Activated naive CD8-positive, alpha-beta T cell treated with anti-CD3 and anti-CD28 coated beads, Interleukin-2, amount 10 ng/mL, durations not matched to agents 7 days and 5 days (primary cell): ENCODE measurements around the gene MAML3. TPM values are rescaled to one million over a fixed set of nuclear protein-coding genes. Genes with fewer than 3 reads are reported as not detected.

Source experiments
- ATAC-seq: fragments of 150-1000 bp; cut with Tn5 transposase; one replicate; pipeline ENCODE4 v1.10.0; 2021; ENCODE audit warnings: low read depth, moderate library complexity
- POLR2A ChIA-PET: fragments of 350-600 bp; sonication (Branson Sonifier 250); formaldehyde crosslinking; loops from one replicate; lab custom pipeline; 2021; ENCODE audit warnings: antibody characterized with exemption; lab: Charles Lee
- DNase-seq: peaks from one replicate; pipeline ENCODE4 v3.0.0; 2021
- H3K27ac Mint-ChIP-seq: one replicate; pipeline ENCODE4 v1.8.0; 2022; ENCODE audit warnings: mild to moderate bottlenecking, mixed read lengths
- H3K27me3 Mint-ChIP-seq: one replicate; pipeline ENCODE4 v1.8.0; 2022; ENCODE audit warnings: mild to moderate bottlenecking, moderate library complexity, mixed read lengths
- H3K36me3 Mint-ChIP-seq: one replicate; pipeline ENCODE4 v1.8.0; 2021; ENCODE audit warnings: mild to moderate bottlenecking, mixed read lengths
- H3K4me1 Mint-ChIP-seq: one replicate; pipeline ENCODE4 v1.8.0; 2021; ENCODE audit warnings: mixed read lengths
- H3K4me3 Mint-ChIP-seq: one replicate; pipeline ENCODE4 v1.8.0; 2022; ENCODE audit warnings: mild to moderate bottlenecking, moderate library complexity, mixed read lengths
- H3K9me3 Mint-ChIP-seq: one replicate; pipeline ENCODE4 v1.8.0; 2021; ENCODE audit warnings: mixed read lengths
- total RNA-seq, 2 experiments: library from RNA; stranded (reverse); gene quantifications; one replicate each; pipeline ENCODE4 v1.2.3, GENCODE V29; 2021

MAML3 gene
- total RNA-seq, 2 experiments from 2014 or later, result 4.6 to 4.7 TPM

- H3K27ac Mint-ChIP-seq, result no peak overlapping the region
- H3K4me3 Mint-ChIP-seq, result no peak overlapping the region
- ATAC-seq, result no peak
- H3K4me1 Mint-ChIP-seq, result peaks cover 7% of the 10 kb centered on the region
- peaks cover 1% of the 10 kb centered on the region for H3K9me3 Mint-ChIP-seq
- H3K36me3 Mint-ChIP-seq, result peaks cover 25% of the 10 kb centered on the region
- DNase-seq, result no peak
- H3K27me3 Mint-ChIP-seq, result peaks cover 3% of the 10 kb centered on the region
- POLR2A ChIA-PET, result no interaction called here
These were observed 467.0 kb downstream of the MAML3 start for GRCh38 chr4:139686988-139687387.

DNA sequence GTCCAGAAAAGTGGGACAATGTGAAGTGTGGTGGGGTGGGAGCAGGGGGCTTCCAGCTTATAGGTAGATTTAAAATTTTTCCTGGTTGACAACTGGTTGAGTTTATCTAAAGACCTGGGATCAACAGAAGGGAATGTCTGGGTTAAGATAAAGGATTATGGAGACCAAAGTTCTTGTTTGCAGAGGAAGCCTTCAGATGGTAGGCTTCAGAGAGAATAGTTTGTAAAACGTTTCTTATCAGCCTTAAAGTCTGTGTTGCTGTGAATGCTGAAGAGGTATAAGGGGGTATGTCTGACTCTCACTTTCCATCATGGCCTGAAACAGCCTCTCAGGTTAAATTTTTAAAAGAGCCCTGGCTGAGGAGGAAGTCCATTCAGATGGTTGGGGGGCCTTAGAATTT, 467.9 kb downstream of the MAML3 start:
- peaks cover 7% of the 10 kb centered on the region for H3K4me1 Mint-ChIP-seq
- DNase-seq (no peak), ATAC-seq (no peak)
- H3K4me3 Mint-ChIP-seq, result no peak overlapping the region
- POLR2A ChIA-PET, result no interaction called here
- H3K27ac Mint-ChIP-seq, result no peak overlapping the region
- peaks cover 4% of the 10 kb centered on the region for H3K27me3 Mint-ChIP-seq
- H3K36me3 Mint-ChIP-seq, result peaks cover 26% of the 10 kb centered on the region
- peaks cover 1% of the 10 kb centered on the region for H3K9me3 Mint-ChIP-seq

DNA sequence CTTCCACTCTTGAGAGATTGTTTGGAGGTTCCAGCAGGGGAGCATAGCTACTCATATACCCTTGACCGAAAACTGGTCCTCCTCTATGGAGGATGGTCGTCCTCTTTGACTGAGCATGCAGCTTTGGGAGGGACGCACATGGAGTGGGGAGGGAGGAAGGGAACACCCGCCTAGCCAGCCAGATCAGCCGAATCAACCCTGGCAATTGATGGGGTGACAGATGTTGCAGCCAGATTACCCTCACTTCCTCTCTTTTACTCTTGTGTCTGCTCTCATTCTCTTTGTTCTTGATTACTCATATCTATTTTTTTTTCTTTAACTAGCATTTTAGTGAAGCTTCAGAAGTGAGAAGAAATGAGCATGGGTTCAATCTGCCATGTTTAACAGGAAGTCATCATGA, 468.8 kb downstream of the MAML3 start:
- Mint-ChIP-seq H3K9me3 (peaks cover 1% of the 10 kb centered on the region), H3K27ac (no peak overlapping the region), H3K4me3 (no peak overlapping the region), H3K4me1 (peaks cover 7% of the 10 kb centered on the region), H3K36me3 (peaks cover 27% of the 10 kb centered on the region), H3K27me3 (peaks cover 4% of the 10 kb centered on the region)
- ATAC-seq (no peak), DNase-seq (no peak)
- POLR2A ChIA-PET, result no interaction called here

DNA sequence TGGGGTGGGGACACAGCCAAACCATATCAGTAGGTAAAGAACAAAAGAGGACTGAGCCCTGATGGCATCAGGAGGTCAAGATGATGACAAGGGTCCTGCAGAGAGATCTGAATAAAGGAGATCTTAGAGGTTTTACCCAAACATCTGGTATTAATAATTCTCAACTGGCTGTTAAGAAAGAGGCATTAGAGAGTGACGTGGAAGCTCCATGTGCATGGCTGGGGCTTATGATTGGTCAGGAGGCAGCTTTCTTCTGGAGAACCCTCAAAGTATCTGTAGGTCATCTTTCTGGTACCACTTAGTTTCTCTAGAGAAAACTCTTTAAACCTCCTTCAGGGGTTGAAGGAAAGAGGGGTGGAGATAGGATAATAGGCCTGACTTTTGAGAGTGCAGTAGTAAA, 469.6 kb downstream of the MAML3 start:
- peaks cover 4% of the 10 kb centered on the region for H3K27me3 Mint-ChIP-seq
- peaks cover 1% of the 10 kb centered on the region for H3K9me3 Mint-ChIP-seq
- H3K4me3 Mint-ChIP-seq, result no peak overlapping the region
- H3K4me1 Mint-ChIP-seq, result peaks cover 7% of the 10 kb centered on the region
- POLR2A ChIA-PET, result no interaction called here
- no peak overlapping the region for H3K27ac Mint-ChIP-seq
- ATAC-seq (no peak), DNase-seq (no peak)
- H3K36me3 Mint-ChIP-seq, result peaks cover 31% of the 10 kb centered on the region

- H3K27ac Mint-ChIP-seq, result no peak overlapping the region
- peaks cover 35% of the 10 kb centered on the region for H3K36me3 Mint-ChIP-seq
- DNase-seq (no peak), ATAC-seq (no peak)
- POLR2A ChIA-PET, result no interaction called here
- peaks cover 1% of the 10 kb centered on the region for H3K9me3 Mint-ChIP-seq
- no peak overlapping the region for H3K4me3 Mint-ChIP-seq
- peaks cover 7% of the 10 kb centered on the region for H3K4me1 Mint-ChIP-seq
- peaks cover 4% of the 10 kb centered on the region for H3K27me3 Mint-ChIP-seq
These were observed 471.2 kb downstream of the MAML3 start for GRCh38 chr4:139682741-139683151.

DNA sequence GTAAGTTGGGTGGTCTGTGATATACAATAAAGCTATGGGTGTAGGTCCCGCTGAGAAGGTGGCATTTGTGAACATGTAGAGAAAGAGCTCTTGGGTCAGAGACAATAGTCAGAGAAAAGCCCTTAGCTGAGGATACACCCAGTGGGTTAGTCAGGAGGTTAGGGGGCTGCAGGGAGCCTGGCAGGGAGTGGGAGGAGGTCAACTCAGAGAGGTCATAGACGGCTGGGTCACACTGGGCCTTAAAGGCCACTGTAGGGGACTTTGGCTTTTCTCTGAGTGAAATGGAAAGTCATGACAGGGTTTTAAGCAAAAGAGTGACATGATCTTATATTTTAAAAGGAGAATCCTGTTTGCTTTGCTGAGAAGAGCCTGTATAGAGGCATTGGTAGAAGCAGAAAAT, 471.7 kb downstream of the MAML3 start:
- ATAC-seq, result no peak
- Mint-ChIP-seq H3K4me3 (no peak overlapping the region), H3K27me3 (peaks cover 4% of the 10 kb centered on the region), H3K9me3 (peaks cover 1% of the 10 kb centered on the region), H3K27ac (no peak overlapping the region), H3K4me1 (peaks cover 7% of the 10 kb centered on the region), H3K36me3 (peaks cover 35% of the 10 kb centered on the region)
- no peak for DNase-seq
- POLR2A ChIA-PET, result no interaction called here

- Mint-ChIP-seq H3K9me3 (no peaks in the 10 kb centered on the region), H3K27ac (no peak overlapping the region), H3K4me3 (no peak overlapping the region), H3K27me3 (peaks cover 1% of the 10 kb centered on the region), H3K36me3 (peaks cover 15% of the 10 kb centered on the region), H3K4me1 (peaks cover 6% of the 10 kb centered on the region)
- DNase-seq, result no peak
- POLR2A ChIA-PET, result no interaction called here
- ATAC-seq, result no peak
These were observed 476.9 kb downstream of the MAML3 start for GRCh38 chr4:139676913-139677585.

GRCh38 chr4:139676365-139676764, 477.6 kb downstream of the MAML3 start:
- no peak overlapping the region for H3K27ac Mint-ChIP-seq
- H3K4me1 Mint-ChIP-seq, result peaks cover 6% of the 10 kb centered on the region
- no peak overlapping the region for H3K4me3 Mint-ChIP-seq
- H3K36me3 Mint-ChIP-seq, result peaks cover 13% of the 10 kb centered on the region
- DNase-seq, result no peak
- ATAC-seq, result no peak
- POLR2A ChIA-PET, result no interaction called here
- H3K9me3 Mint-ChIP-seq, result no peaks in the 10 kb centered on the region
- no peaks in the 10 kb centered on the region for H3K27me3 Mint-ChIP-seq

GRCh38 chr4:139675651-139676050, 478.3 kb downstream of the MAML3 start:
- Mint-ChIP-seq H3K4me1 (peaks cover 6% of the 10 kb centered on the region), H3K27me3 (no peaks in the 10 kb centered on the region), H3K9me3 (no peaks in the 10 kb centered on the region), H3K36me3 (peaks cover 13% of the 10 kb centered on the region), H3K27ac (no peak overlapping the region), H3K4me3 (no peak overlapping the region)
- no peak for DNase-seq
- POLR2A ChIA-PET, result no interaction called here
- no peak for ATAC-seq

DNA sequence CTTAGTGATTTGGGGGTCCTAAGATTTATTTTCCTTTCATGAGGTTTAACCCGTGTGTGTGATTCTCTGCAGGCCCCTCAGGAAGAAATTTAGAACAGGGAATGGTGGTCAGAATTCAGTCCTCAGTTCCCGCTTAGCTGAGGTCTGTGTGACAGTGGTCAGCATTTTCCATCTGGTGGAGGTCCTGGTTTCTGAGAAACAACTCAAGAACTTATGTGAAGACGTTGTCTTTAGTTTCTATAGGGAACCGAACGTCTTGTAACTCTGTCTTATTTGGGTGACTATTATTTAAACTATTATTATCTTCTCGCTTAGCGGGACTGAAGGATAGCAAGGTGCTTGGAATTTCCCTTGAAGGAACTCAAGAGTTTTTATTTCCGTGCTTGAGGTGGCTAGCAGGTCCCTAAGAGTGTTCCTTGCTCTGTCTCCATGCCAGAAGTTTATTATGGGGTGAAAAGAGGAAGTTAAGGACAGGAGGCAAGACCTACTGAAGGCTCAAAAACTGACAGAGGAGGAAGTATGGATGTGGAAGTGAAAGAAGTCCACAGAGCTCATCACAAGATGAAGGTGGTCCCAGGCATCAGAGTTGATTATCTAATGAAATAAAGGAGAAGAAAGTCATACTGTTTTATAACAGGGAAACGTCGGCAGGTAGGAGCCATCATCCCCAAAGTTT, 479.0 kb downstream of the MAML3 start:
- Mint-ChIP-seq H3K4me3 (no peak overlapping the region), H3K4me1 (peaks cover 6% of the 10 kb centered on the region), H3K9me3 (no peaks in the 10 kb centered on the region), H3K27ac (no peak overlapping the region), H3K36me3 (peaks cover 12% of the 10 kb centered on the region), H3K27me3 (no peaks in the 10 kb centered on the region)
- POLR2A ChIA-PET, result no interaction called here
- DNase-seq, result no peak
- ATAC-seq, result no peak

DNA sequence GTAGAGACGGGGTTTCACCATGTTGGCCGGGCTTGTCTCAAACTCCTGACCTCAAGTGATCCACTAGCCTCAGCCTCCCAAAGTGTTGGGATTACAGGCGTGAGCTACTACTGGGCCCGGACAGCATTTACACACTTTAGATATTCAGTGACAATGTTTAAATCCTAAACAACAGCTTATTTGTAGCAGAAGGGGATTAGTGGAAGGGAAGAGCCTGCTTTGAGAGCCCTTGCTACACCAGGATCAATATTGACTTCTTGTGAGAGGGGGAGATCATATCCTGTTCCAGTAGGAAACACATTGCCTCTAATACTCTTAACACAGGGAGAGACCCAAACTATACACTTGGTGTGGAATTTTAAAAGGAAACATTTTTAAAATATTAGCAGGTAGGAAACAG, 481.3 kb downstream of the MAML3 start:
- POLR2A ChIA-PET, result no interaction called here
- H3K9me3 Mint-ChIP-seq, result no peaks in the 10 kb centered on the region
- DNase-seq (no peak), ATAC-seq (no peak)
- peaks cover 5% of the 10 kb centered on the region for H3K27me3 Mint-ChIP-seq
- H3K27ac Mint-ChIP-seq, result no peak overlapping the region
- peaks cover 8% of the 10 kb centered on the region for H3K36me3 Mint-ChIP-seq
- H3K4me3 Mint-ChIP-seq, result no peak overlapping the region
- peaks cover 14% of the 10 kb centered on the region for H3K4me1 Mint-ChIP-seq

DNA sequence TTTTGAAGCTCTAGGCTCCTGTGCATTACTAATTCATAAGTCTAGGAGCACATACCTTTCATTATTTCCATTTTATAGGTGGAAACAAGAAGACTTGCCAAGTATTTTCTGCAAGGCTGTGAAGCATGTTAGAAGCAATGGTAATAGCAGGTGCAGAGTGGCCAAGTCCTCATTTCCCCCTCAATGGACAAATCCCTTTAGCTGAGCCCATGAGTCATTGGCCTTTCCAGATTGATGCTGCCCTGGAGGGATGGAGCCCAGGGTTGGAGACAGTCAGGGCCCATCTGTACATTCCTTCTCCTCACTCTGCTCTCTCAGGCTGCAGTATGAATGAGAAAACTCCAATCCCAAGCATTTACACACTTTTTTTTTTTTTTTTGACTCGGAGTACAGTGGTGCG, 481.8 kb downstream of the MAML3 start:
- H3K36me3 Mint-ChIP-seq, result peaks cover 8% of the 10 kb centered on the region
- ATAC-seq, result no peak
- no peak overlapping the region for H3K27ac Mint-ChIP-seq
- POLR2A ChIA-PET, result no interaction called here
- H3K4me1 Mint-ChIP-seq, result peaks cover 15% of the 10 kb centered on the region
- DNase-seq, result no peak
- H3K27me3 Mint-ChIP-seq, result peaks cover 5% of the 10 kb centered on the region
- H3K4me3 Mint-ChIP-seq, result no peak overlapping the region
- H3K9me3 Mint-ChIP-seq, result no peaks in the 10 kb centered on the region

- H3K27me3 Mint-ChIP-seq, result peaks cover 5% of the 10 kb centered on the region
- ATAC-seq (no peak), DNase-seq (no peak)
- POLR2A ChIA-PET, result no interaction called here
- no peaks in the 10 kb centered on the region for H3K9me3 Mint-ChIP-seq
- peaks cover 18% of the 10 kb centered on the region for H3K4me1 Mint-ChIP-seq
- H3K27ac Mint-ChIP-seq, result no peak overlapping the region
- H3K4me3 Mint-ChIP-seq, result no peak overlapping the region
- peaks cover 6% of the 10 kb centered on the region for H3K36me3 Mint-ChIP-seq
These were observed 483.2 kb downstream of the MAML3 start for GRCh38 chr4:139670775-139671174.

DNA sequence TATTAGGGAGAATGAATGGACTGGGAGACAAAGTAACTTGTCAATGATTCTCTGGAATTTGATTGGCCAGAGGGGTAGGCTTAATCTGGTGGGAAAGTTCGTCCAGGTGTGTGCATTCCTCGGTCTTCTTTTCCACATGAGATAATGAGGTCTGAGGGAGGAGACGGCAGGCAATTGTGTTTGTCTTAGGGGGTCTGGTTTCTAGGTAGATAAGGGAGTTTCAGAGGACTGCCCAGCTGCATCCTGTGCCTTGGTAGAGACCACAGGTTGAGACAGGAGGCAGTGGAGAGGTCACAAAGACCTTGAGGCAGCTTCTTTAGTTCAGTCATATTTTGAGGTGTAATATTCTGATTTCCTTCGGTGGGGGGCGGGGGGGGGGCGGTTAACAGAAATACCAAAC, 484.1 kb downstream of the MAML3 start:
- H3K4me3 Mint-ChIP-seq, result no peak overlapping the region
- POLR2A ChIA-PET, result interaction anchor here (0.6 kb wide), 1 partner anchor 10 kb away, joined by 4 read pairs; no protein-coding TSS in a partner anchor

More for the DNA sequence above, 484.1 kb downstream of the MAML3 start:
- Mint-ChIP-seq H3K4me1 (peaks cover 24% of the 10 kb centered on the region), H3K27ac (no peak overlapping the region), H3K27me3 (peaks cover 5% of the 10 kb centered on the region), H3K36me3 (peaks cover 6% of the 10 kb centered on the region), H3K9me3 (no peaks in the 10 kb centered on the region)
- ATAC-seq (no peak), DNase-seq (no peak)
